Fibroblast of pulmonary artery (primary cell): ENCODE data around the gene SETBP1.

Source experiments
- DNase-seq: peaks from one replicate; pipeline ENCODE4 v3.0.0-alpha.2; 2010; ENCODE audit warnings: low read depth
- H3K4me3 ChIP-seq: replicated peaks from 2 replicates; pipeline ENCODE4 v1.5.1; 2011; ENCODE audit warnings: low read depth, mild to moderate bottlenecking, control low read depth, low read length, moderate library complexity
- TF ChIP-seq, protein P1 (sequence below): IDR thresholded peaks from 2 replicates; pipeline ENCODE4 v1.5.1; 2011; ENCODE audit warnings: mild to moderate bottlenecking, control low read depth, low read length, inconsistent platforms; ENCODE audit errors: missing control alignments

SETBP1 gene

DNA sequence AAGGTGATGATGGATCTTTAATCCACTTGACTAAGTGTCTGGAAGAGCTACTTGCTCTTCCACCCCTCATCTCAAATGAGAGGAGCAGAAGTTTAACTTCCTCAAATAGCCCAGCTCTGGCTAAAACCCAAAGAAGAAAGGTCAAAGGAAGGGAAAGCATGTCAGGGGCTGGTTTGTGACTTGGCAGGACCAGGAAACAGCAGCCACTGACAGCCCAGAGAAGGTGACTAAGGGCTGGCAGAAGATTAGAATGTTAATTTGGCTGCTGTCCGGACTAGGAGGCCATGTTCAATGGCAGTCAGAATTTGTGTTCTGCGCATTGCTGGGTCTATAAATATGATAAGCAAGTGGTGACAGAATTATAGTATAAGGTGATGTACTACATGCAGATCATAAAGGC lies 386.2 kb downstream of the SETBP1 start:
- no peak overlapping the region for H3K4me3 ChIP-seq
- TF ChIP-seq, protein P1, sequence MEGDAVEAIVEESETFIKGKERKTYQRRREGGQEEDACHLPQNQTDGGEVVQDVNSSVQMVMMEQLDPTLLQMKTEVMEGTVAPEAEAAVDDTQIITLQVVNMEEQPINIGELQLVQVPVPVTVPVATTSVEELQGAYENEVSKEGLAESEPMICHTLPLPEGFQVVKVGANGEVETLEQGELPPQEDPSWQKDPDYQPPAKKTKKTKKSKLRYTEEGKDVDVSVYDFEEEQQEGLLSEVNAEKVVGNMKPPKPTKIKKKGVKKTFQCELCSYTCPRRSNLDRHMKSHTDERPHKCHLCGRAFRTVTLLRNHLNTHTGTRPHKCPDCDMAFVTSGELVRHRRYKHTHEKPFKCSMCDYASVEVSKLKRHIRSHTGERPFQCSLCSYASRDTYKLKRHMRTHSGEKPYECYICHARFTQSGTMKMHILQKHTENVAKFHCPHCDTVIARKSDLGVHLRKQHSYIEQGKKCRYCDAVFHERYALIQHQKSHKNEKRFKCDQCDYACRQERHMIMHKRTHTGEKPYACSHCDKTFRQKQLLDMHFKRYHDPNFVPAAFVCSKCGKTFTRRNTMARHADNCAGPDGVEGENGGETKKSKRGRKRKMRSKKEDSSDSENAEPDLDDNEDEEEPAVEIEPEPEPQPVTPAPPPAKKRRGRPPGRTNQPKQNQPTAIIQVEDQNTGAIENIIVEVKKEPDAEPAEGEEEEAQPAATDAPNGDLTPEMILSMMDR: no peak
- DNase-seq: peak; percentile 0

DNA sequence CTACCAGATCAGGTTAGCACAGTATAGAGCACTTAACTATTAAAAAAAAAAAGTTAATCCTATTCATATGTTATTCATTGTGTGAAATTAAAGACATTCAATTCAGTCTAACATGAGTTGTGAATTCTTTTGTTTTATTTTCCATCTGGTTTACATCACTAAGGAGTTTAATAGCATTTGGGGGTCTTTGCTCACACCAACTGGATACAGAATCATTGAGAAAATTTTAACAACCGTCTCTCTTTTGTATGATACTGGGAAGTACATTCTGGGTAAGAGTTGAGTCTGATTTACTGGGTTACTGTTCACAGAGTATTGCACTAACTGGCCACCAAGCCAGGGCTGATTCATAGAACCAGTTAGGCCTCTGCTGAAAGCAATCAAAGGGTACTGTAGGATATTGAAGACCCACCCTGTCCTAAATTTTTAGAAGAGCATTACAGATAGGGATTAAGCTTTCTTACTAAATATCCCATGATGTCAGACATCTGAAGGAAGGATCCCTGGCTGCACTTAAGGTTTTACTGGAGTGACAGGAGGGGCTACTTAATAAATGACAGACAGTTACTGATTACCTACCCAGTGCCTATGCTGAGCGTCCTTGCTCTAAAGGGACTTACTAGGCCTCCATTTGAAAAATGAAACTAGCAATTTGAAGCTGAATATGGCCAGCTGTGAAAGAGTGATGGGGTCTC lies 387.9 kb downstream of the SETBP1 start:
- no peak for DNase-seq
- TF ChIP-seq, protein P1: no peak
- H3K4me3 ChIP-seq: no peak overlapping the region

DNA sequence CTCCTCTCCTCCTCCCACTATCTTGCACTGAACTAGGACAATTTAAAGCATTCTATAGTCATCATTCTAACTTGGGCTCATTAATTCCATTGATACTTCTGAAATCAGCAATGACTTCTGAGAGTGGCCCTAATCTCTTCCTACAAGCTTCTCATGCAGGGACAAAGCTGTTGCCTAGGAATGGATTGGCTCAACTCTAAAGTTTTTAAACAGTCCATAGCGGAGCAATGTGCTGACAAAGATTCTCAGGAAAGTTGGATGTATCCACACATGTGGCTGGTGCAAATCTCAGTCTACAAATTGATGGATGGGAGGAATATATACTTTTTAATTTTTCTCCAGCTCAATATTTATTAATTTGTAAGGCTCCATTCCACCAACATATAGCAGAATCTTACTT lies 388.9 kb downstream of the SETBP1 start:
- DNase-seq: no peak
- H3K4me3 ChIP-seq: no peak overlapping the region
- TF ChIP-seq, protein P1: no peak

DNA sequence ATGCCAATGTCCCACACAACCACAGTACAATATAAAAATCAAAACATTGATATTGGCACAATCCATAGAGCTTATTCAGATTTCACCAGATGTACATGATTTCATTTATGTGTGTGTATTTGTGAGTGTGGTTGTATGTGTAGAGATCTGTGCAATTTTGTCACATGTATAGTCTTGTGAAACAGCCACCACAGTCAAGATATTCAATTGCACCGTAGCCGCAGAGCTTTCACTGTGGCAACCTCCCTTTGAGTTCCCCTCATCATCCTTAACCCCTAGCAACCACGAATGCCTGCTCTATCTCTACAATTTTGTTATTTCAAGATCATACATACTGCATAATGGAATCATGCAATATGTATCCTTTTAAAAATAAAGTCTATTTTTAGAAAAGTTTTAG lies 391.3 kb downstream of the SETBP1 start:
- no peak for DNase-seq
- TF ChIP-seq, protein P1: no peak
- H3K4me3 ChIP-seq: no peak overlapping the region

DNA sequence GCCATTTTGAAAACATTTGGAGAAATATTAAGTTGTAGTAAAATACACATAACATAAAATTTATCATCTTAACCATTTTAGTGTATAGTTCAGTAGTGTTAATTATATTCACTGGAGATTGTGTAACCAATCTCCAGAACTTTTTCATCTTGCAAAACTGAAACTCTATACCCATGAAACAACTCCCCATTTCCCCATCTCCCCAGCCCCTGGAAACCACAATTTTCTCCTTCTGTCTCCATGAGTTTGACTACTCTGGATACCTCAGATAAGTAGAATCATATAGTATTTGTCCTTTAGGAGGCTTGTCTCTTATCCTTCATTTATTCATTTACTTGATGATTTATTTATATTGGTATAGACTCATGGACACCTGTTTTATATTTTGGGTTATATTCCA lies 392.9 kb downstream of the SETBP1 start:
- no peak overlapping the region for H3K4me3 ChIP-seq
- no peak for DNase-seq
- TF ChIP-seq, protein P1: no peak

DNA sequence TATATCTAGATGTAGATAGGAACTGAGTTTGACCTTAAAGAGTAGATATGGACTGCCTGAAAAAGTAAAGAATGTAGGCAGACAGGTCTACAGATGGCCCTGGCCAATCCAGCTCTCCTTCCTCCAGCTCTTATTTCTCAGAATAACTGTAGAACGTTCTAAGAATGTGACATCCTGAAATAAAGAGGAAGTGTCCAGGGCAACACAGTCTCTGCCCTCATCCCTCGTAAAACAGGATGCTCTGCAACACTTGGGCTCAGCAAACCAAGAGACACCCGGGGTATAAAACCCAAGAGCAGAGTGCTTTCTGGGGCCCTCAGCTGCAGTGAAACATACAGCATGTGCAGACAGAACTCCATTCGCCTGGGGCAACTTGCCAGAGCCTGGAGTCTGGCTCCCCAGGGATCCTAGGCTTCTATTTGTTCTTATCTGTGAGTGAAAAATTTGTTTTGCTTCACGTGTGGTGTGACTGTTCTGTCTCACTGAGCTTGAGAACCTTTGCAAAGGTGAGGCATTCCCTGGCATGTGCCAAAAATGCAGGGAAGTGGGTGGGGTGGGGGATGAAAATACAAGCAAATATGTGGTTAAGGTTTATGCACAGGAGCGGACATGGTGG lies 401.0 kb downstream of the SETBP1 start:
- TF ChIP-seq, protein P1: no peak

More for the DNA sequence above, 401.0 kb downstream of the SETBP1 start:
- no peak for DNase-seq
- H3K4me3 ChIP-seq: no peak overlapping the region
